GM12874 (cell line): ENCODE results near the gene MOGAT3.

Source experiments
- TF ChIP-seq, protein P1 (sequence below): IDR thresholded peaks from 2 replicates; pipeline ENCODE4 v1.5.1; 2011; ENCODE audit warnings: low read depth, mild to moderate bottlenecking, control low read depth, low read length, moderate library complexity; ENCODE audit not compliant: insufficient read depth

Gene MOGAT3

DNA sequence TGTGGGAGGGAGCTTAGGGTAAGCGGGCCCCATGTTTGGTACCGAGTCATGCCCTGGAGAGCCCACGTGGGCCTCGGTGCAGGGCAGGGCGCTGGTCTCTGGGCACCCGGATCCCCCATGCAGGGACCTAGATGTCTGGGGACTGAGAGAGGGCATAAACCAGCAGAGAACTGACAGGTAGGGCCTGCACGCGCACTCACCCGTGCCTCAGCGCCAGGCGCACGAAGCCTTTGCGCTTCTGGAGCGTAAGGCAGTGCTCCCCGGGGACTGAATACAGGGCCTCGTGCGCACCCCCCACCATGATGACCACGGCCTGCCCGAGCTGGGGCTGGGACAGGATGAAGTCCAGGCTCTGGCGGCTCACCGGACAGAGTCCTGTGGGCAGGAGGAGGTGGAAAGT is 2.8 kb downstream of the MOGAT3 start:
- TF ChIP-seq, protein P1, sequence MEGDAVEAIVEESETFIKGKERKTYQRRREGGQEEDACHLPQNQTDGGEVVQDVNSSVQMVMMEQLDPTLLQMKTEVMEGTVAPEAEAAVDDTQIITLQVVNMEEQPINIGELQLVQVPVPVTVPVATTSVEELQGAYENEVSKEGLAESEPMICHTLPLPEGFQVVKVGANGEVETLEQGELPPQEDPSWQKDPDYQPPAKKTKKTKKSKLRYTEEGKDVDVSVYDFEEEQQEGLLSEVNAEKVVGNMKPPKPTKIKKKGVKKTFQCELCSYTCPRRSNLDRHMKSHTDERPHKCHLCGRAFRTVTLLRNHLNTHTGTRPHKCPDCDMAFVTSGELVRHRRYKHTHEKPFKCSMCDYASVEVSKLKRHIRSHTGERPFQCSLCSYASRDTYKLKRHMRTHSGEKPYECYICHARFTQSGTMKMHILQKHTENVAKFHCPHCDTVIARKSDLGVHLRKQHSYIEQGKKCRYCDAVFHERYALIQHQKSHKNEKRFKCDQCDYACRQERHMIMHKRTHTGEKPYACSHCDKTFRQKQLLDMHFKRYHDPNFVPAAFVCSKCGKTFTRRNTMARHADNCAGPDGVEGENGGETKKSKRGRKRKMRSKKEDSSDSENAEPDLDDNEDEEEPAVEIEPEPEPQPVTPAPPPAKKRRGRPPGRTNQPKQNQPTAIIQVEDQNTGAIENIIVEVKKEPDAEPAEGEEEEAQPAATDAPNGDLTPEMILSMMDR, result no peak

DNA sequence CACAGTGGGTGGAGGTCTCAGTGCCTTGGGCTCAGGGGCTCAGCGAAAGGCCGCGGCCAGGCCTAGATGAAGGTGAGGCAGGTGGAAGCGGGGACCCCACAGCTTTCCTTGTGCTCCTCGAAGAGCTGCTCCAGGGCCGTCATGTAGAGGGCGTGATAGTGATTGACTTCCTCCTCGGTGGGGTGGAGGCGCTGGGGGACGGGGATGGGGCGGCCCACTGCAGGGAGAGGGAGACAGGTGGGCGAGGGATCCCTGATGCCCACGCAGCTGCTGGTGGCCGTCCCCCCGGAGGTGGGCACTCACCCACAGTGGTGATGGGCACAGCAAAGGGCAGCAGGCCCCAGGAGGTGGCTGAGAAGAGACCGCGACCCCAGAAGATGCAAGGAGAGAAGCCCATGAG is 5.0 kb downstream of the MOGAT3 start:
- TF ChIP-seq, protein P1, result no peak

DNA sequence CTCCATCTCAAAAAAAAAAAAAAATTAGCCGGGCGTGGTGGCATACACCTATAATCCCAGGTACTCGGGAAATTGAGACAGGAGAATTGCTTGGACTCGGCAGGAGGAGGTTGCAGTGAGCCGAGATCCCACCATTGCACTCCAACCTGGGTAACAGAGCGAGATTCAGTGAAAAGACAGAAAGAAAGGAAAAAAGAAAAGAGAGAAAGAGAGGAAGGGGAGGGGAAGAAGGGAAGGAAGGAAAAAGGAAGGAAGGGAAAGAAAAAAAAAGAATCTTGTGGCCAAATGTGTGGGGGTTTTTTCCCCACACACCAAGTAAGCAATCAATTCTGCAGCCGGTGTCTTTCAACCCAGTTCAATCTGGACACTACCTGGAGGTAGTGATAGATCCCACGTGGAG is 11.7 kb downstream of the MOGAT3 start:
- TF ChIP-seq, protein P1, result no peak

DNA sequence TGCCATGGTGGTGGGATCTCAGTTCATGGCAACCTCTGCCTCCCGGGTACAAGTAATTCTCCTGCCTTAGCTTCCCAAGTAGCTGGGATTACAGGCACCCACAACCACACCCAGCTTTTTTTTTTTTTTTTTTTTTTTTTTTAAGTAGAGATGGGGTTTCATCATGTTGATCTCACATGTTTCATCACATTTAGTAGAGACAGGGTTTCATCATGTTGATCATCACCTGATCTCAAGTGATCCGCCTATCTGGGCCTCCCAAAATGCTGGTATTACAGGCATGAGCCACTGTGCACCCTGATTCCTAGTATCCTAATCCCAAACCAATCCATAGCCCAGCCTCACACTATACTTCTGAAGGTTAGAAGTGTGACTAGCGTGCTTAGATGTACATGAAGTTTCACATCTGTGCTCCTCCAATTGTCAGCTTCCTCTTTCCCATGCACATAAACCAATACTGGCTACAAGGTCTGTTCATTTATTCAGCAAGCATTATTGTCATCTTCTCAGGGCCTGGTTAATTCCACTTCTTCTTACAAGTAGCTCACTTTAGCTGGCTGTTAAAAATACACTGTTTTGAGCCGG is 13.9 kb downstream of the MOGAT3 start:
- TF ChIP-seq, protein P1, result no peak

DNA sequence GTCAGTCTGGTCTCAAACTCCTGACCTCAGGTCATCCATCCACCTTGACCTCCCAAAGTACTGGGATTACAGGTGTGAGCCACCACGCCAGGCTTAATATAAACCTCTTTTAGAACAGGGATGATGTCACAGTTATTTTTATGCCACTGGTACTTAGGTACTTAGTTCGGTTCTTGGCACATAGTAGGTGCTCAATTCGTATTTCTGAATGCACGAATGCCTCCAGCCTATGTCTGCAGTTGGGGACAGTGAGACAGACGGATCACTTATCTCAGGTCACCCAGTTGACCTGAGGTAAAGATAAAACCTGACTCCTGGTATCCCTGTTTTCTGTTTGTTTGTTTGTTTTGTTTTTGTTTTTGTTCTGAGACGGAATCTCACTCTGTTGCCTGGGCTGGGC is 14.6 kb downstream of the MOGAT3 start:
- TF ChIP-seq, protein P1, result no peak

DNA sequence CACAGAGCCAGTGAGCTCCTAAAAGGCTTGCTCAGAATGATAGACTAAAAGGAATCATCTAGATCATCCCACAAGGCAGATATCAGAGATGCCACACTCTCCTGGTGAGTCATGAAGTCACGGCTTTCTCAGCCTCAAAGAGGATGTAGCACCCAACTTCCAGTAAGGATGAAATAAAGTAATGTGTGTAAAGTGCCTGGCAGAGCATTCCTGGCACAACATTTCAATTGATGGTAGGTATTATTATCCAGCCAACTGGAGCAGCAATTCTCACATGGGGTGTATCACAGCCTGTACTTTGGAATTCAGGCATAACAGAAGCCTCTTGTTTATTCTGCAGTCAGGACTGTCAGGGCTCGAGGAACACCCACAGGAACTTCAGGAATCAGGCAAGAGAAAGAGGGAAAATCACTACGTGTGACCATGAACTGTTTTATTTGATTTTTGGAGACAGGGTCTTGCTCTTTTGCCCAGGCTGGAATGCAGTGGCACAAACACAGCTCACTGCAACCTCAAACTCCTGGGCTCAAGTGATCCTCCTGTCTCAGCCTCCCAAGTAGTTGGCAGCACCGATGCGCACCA is 15.5 kb downstream of the MOGAT3 start:
- TF ChIP-seq, protein P1, result no peak

DNA sequence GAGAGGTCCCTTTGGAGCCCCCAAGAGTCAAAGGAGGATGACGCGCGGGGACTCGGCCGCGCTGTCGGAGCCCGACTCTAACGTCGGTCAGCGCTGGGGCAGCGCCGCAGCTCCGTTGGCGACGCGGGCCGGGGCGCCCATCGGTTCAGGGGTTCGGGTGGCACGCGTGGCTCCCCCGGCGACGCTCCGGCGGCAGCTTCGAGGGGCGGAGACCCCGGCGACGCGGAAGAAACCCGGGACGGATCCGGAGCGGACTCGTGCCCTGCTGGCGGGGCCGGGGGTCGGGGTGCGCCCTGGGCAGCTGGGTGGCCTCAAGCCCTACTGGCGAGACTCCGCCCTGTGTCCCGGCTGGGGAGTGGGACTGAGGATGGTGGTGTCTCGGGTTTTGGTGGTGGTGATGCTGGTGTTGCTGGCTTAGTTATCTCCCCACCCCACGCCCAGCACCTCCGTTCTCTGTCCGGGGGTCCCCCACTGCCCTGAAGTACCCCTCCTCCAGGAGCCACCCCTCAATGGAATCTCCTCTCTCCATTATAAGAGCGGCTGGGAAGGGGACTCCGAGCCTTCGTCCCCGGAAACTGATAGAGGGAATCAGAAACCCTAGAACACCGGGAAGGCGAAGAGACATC is 20.6 kb downstream of the MOGAT3 start, which contains the start of gene NAT16:
Gene NAT16 (minus strand): TSS at position 164 of the 626 bp plus-strand sequence. CDS start 5,486 bp downstream, outside the sequence.
- TF ChIP-seq, protein P1, result no peak
